ENCODE measurements around the gene PKP2.

DNA sequence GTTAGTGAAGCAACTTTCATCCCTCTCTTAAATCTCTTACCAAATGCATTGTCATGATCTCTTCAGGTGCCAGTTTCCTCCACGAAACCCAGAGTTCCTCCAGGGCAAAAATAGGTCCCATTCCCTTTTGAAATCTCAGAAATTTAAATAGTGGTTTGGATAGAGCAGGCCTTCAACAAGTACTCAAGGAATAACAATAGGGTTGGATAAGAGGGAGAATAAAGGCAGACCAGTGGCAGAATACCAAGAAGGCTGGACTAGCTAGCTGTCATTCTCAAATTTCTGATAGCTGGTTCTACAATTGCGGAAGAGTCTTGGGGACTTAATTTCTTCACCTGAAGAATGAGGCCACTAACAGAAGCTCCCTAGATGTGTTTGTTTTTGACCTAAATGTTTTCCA lies 62.5 kb downstream of the PKP2 start:
- TF ChIP-seq, protein P1, sequence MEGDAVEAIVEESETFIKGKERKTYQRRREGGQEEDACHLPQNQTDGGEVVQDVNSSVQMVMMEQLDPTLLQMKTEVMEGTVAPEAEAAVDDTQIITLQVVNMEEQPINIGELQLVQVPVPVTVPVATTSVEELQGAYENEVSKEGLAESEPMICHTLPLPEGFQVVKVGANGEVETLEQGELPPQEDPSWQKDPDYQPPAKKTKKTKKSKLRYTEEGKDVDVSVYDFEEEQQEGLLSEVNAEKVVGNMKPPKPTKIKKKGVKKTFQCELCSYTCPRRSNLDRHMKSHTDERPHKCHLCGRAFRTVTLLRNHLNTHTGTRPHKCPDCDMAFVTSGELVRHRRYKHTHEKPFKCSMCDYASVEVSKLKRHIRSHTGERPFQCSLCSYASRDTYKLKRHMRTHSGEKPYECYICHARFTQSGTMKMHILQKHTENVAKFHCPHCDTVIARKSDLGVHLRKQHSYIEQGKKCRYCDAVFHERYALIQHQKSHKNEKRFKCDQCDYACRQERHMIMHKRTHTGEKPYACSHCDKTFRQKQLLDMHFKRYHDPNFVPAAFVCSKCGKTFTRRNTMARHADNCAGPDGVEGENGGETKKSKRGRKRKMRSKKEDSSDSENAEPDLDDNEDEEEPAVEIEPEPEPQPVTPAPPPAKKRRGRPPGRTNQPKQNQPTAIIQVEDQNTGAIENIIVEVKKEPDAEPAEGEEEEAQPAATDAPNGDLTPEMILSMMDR (IDR thresholded peaks at IDR 0.05; ENCODE audit: control extremely low read depth in 1 of 3, insufficient read depth in 1 of 3, low read depth in 1 of 3, low read length in 3 of 3), result no peak
- TF ChIP-seq CHD2 (IDR thresholded peaks at IDR 0.05; ENCODE audit: low read length) (no peak), EZH2 (IDR thresholded peaks at IDR 0.05; ENCODE audit: low read depth, low read length, severe bottlenecking) (no peak), ZNF274 (IDR thresholded peaks at IDR 0.05; ENCODE audit: borderline replicate concordance, extremely low read depth, low read length) (no peak), EP300 (IDR thresholded peaks at IDR 0.05; ENCODE audit: borderline replicate concordance in 1 of 2, low read depth in 2 of 2, low read length in 2 of 2) (no peak), CBX5 (IDR thresholded peaks at IDR 0.05; ENCODE audit: low read depth, low read length) (no peak)
- TF ChIP-seq, protein P2, sequence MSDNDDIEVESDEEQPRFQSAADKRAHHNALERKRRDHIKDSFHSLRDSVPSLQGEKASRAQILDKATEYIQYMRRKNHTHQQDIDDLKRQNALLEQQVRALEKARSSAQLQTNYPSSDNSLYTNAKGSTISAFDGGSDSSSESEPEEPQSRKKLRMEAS (IDR thresholded peaks at IDR 0.05), result no peak
